Measurements from ENCODE around the gene IGSF9.

The IGSF9 gene

DNA sequence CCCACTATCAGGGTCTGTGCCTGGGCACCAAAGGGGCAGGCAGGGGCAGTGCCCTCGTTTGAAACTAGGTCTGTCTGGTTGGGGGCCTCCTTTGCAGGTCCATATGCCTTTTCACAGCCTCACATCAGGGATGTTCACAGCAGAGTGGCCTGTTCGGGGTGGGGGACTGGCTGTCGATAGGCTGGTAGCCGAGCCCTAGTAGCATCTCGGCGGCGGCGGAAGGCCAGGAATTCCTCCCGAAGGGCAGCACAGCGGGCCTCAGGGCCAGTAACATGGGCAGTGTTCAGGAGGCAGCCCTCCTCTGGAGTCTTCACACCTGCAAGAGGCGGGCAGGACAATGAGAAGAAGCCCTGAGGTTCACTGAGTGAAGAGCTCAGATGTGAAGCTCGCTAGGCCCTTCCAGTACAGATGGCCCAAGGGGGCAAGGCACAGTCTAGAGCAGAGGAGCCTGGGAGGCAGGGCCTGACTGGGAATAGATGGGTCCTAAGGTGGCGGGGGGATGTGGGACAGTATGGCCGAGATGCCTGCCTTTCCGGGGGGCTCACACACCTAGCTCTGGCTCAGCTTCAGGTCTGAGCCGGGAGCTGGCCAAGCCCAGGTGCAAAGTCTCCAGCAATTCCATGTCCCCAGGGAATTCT is 18.1 kb downstream of the IGSF9 start:
- no peak overlapping the region for H3K4me2 ChIP-seq (ENCODE audit: low read depth, low read length, poor library complexity, severe bottlenecking)
- TF ChIP-seq, protein P1, sequence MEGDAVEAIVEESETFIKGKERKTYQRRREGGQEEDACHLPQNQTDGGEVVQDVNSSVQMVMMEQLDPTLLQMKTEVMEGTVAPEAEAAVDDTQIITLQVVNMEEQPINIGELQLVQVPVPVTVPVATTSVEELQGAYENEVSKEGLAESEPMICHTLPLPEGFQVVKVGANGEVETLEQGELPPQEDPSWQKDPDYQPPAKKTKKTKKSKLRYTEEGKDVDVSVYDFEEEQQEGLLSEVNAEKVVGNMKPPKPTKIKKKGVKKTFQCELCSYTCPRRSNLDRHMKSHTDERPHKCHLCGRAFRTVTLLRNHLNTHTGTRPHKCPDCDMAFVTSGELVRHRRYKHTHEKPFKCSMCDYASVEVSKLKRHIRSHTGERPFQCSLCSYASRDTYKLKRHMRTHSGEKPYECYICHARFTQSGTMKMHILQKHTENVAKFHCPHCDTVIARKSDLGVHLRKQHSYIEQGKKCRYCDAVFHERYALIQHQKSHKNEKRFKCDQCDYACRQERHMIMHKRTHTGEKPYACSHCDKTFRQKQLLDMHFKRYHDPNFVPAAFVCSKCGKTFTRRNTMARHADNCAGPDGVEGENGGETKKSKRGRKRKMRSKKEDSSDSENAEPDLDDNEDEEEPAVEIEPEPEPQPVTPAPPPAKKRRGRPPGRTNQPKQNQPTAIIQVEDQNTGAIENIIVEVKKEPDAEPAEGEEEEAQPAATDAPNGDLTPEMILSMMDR (IDR thresholded peaks at IDR 0.05; ENCODE audit: insufficient read depth, low read length, poor library complexity, severe bottlenecking): no peak
- no peak for TF ChIP-seq EZH2phosphoT487 (conservative IDR thresholded peaks at IDR 0.05; ENCODE audit: low read length)

DNA sequence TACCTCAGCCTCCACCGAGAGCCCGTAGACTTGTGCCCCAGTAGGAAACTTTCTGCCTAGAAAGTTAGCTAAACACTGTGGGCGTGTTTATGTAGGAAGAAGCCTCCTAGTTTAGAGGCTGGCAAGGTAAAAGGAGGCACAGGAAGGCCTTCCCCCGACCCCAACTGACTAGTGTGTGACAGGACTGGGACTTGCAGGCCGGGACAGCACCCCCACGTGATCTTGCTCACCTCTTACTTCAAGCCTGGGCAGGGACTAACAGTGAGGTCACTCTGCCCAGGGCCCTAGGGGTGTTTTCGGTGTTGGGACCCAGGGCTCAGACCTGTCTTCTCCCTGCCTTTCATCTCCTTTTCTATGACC is 19.7 kb downstream of the IGSF9 start:
- Histone ChIP-seq H3F3A (ENCODE audit: insufficient read depth) (peaks cover 17% of the 10 kb centered on the region), H3K4me3 (ENCODE audit: insufficient read depth, low read length, poor library complexity, severe bottlenecking) (peak overlapping the region; percentile 84), H3K79me2 (ENCODE audit: insufficient read depth, low read length) (peaks cover 45% of the 10 kb centered on the region), H3K36me3 (ENCODE audit: low read length) (0 out of 2 replicates have a peak, but pooled peaks cover 4% of the 10 kb centered on the region), H3K27me3 (ENCODE audit: low read length) (no peaks in the 10 kb centered on the region), H3K9me2 (replicated peaks; ENCODE audit: insufficient read depth, low read length) (no peaks in the 10 kb centered on the region), H3K9ac (ENCODE audit: low read length) (peak overlapping the region; percentile 85), H4K20me1 (ENCODE audit: low read depth, low read length) (peaks cover 4% of the 10 kb centered on the region; the same call in 1 of the 2 replicates), H3K9me3 (ENCODE audit: insufficient read depth, low read length) (no peaks in the 10 kb centered on the region), H2AFZ (ENCODE audit: low read depth, low read length, severe bottlenecking) (peak overlapping the region; percentile 73), H3K4me2 (ENCODE audit: low read depth, low read length, poor library complexity, severe bottlenecking) (peak overlapping the region; percentile 61), H3K27ac (ENCODE audit: low read depth, low read length) (no peak overlapping the region)
- TF ChIP-seq, protein P1 (IDR thresholded peaks at IDR 0.05; ENCODE audit: insufficient read depth, low read length, poor library complexity, severe bottlenecking): no peak
- TF ChIP-seq EZH2phosphoT487 (conservative IDR thresholded peaks at IDR 0.05; ENCODE audit: low read length): no peak

More for the DNA sequence above, 18.1 kb downstream of the IGSF9 start:
- Histone ChIP-seq H3K79me2 (ENCODE audit: insufficient read depth, low read length) (peaks cover 29% of the 10 kb centered on the region), H4K20me1 (ENCODE audit: low read depth, low read length) (peaks cover 3% of the 10 kb centered on the region; the same call in 1 of the 2 replicates), H3K36me3 (ENCODE audit: low read length) (no peaks in the 10 kb centered on the region), H2AFZ (ENCODE audit: low read depth, low read length, severe bottlenecking) (no peak overlapping the region), H3K27me3 (ENCODE audit: low read length) (no peaks in the 10 kb centered on the region), H3F3A (ENCODE audit: insufficient read depth) (peaks cover 7% of the 10 kb centered on the region), H3K4me3 (ENCODE audit: insufficient read depth, low read length, poor library complexity, severe bottlenecking) (no peak overlapping the region), H3K9me3 (ENCODE audit: insufficient read depth, low read length) (no peaks in the 10 kb centered on the region), H3K9ac (ENCODE audit: low read length) (no peak overlapping the region), H3K27ac (ENCODE audit: low read depth, low read length) (no peak overlapping the region), H3K9me2 (replicated peaks; ENCODE audit: insufficient read depth, low read length) (no peaks in the 10 kb centered on the region)

DNA sequence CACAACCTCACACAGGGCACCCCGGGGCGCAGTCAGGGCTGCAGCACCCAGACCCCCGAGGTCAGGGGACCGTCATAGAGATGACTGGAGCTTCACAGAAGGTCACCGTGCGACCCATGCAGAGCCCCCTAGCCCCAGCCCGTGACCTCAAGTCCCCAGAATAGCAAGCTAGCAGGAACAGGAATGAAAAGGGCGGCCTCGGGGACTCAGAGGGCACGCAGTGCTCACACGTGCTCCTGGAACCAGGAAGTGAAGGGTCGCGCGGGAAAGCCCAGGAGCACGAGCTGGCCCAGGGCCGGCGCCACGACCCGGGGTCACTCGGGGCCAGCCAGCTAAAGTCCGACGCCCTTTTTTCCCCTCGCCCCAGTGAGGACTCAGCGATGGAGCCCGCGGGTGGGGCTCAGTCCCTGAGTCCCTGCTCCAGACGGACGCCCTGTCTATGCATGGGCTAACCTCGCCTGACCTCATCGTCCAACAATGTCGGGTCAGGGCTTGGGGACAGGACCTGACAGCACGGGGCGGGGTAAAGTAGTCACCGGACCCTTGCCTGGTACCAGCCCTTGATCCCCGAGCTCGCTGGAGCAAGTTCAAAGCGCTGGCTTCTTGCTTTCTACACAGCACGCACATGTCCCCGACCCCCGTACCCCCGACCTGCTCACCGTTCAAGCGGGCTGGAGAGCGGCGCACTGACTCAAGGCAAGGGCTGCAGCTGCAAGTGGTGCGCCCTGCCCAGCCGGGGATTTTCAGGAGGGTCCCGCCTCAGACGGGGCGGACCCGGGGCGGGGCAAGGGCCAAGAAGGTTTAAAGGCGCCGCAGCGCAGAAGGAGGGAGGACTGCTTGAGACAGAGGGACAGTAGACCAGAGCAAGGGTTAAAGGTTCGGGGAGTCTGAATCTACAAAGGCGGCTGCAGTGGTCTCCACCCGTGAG is 20.4 kb downstream of the IGSF9 start, which contains the start of gene TAGLN2:
TAGLN2 (minus strand) TSS at position 717 of the 928 bp plus-strand sequence. CDS start 4,998 bp downstream, outside the sequence.
- Histone ChIP-seq H3K9me2 (replicated peaks; ENCODE audit: insufficient read depth, low read length) (no peaks in the 10 kb centered on the region), H3K4me2 (ENCODE audit: low read depth, low read length, poor library complexity, severe bottlenecking) (peak within 1 kb of the TSS; percentile 61), H4K20me1 (ENCODE audit: low read depth, low read length) (peaks cover 4% of the 10 kb centered on the region; the same call in 1 of the 2 replicates), H3K27me3 (ENCODE audit: low read length) (no peaks in the 10 kb centered on the region), H3K79me2 (ENCODE audit: insufficient read depth, low read length) (peaks cover 52% of the 10 kb centered on the region), H2AFZ (ENCODE audit: low read depth, low read length, severe bottlenecking) (peak within 1 kb of the TSS; percentile 73), H3K9ac (ENCODE audit: low read length) (peak within 1 kb of the TSS; percentile 85), H3K36me3 (ENCODE audit: low read length) (0 out of 2 replicates have a peak, but pooled peaks cover 6% of the 10 kb centered on the region), H3K9me3 (ENCODE audit: insufficient read depth, low read length) (no peaks in the 10 kb centered on the region), H3K27ac (ENCODE audit: low read depth, low read length) (peak within 1 kb of the TSS; percentile 87), H3F3A (ENCODE audit: insufficient read depth) (peaks cover 17% of the 10 kb centered on the region), H3K4me3 (ENCODE audit: insufficient read depth, low read length, poor library complexity, severe bottlenecking) (peak within 1 kb of the TSS; percentile 84)
- TF ChIP-seq, protein P1 (IDR thresholded peaks at IDR 0.05; ENCODE audit: insufficient read depth, low read length, poor library complexity, severe bottlenecking): no peak
- no peak for TF ChIP-seq EZH2phosphoT487 (conservative IDR thresholded peaks at IDR 0.05; ENCODE audit: low read length)

Measured in SU-DHL-6 (cell line).